ENCODE measurements around the gene NELFB. TPM values are rescaled to one million over a fixed set of nuclear protein-coding genes. Genes with fewer than 3 reads are reported as not detected.

Gene NELFB
- total RNA-seq, 4 donors from 2014 or later: 45.0 to 54.2 (median 50.9) TPM

- 93% methylated on average over 4 of the region's 12 CpGs for WGBS
- TF ChIP-seq EP300 (IDR thresholded peaks at IDR 0.05): no peak
- TF ChIP-seq, protein P1, sequence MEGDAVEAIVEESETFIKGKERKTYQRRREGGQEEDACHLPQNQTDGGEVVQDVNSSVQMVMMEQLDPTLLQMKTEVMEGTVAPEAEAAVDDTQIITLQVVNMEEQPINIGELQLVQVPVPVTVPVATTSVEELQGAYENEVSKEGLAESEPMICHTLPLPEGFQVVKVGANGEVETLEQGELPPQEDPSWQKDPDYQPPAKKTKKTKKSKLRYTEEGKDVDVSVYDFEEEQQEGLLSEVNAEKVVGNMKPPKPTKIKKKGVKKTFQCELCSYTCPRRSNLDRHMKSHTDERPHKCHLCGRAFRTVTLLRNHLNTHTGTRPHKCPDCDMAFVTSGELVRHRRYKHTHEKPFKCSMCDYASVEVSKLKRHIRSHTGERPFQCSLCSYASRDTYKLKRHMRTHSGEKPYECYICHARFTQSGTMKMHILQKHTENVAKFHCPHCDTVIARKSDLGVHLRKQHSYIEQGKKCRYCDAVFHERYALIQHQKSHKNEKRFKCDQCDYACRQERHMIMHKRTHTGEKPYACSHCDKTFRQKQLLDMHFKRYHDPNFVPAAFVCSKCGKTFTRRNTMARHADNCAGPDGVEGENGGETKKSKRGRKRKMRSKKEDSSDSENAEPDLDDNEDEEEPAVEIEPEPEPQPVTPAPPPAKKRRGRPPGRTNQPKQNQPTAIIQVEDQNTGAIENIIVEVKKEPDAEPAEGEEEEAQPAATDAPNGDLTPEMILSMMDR (IDR thresholded peaks at IDR 0.05): no peak
- H3K27ac ChIP-seq: peak overlapping the region; percentile 80
These were observed 36.3 kb upstream of the NELFB start for GRCh38 chr9:137218754-137219271.

DNA sequence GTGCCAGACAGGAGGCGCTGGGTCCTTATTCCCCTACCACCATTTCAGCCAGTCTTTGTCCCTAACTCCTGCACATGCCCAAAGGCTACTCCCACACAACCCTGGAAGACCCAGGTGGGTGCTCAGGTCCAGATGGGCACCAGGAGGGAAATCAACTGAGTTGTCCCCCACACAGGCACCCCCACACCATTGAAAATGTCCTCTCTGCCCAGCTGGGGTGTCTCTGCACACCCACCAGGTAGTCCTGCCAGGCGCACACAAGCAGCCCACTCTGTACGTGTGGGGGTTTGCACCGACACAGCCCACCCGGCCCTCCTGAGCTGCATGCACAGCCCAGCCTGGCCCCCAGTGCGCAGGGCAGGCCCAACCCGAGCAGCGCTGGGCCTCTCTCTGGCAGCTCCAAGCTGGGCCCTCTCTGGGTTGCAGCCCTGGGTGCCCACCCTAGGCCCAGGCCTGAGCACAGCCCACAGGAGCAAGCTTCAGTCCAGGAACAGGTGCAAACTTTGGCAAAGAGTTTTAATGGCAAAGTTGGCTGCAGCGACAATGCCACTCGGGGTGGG is 35.3 kb upstream of the NELFB start:
- no peak for DNase-seq (ENCODE audit: low spot score in 2 of 2)
- H3K27ac ChIP-seq: no peak overlapping the region
- H3K4me1 ChIP-seq: peaks cover 53% of the 10 kb centered on the region
- H3K9me3 ChIP-seq: no peaks in the 10 kb centered on the region
- 94% methylated on average over 3 of the region's 10 CpGs for WGBS
- peaks cover 4% of the 10 kb centered on the region for H3K36me3 ChIP-seq
- no peak overlapping the region for H3K4me3 ChIP-seq
- TF ChIP-seq EP300 (IDR thresholded peaks at IDR 0.05): no peak
- TF ChIP-seq POLR2A (IDR thresholded peaks at IDR 0.05): no peak
- TF ChIP-seq, protein P1 (IDR thresholded peaks at IDR 0.05): no peak
- no peak for TF ChIP-seq POLR2AphosphoS5 (IDR thresholded peaks at IDR 0.05)
- H3K27me3 ChIP-seq: no peaks in the 10 kb centered on the region

More at GRCh38 chr9:137218754-137219271, 36.3 kb upstream of the NELFB start:
- Histone ChIP-seq H3K9me3 (no peaks in the 10 kb centered on the region), H3K36me3 (peaks cover 10% of the 10 kb centered on the region), H3K4me3 (peak overlapping the region; percentile 40), H3K27me3 (no peaks in the 10 kb centered on the region), H3K4me1 (peaks cover 43% of the 10 kb centered on the region)
- DNase-seq (ENCODE audit: low spot score in 2 of 2): no peak

DNA sequence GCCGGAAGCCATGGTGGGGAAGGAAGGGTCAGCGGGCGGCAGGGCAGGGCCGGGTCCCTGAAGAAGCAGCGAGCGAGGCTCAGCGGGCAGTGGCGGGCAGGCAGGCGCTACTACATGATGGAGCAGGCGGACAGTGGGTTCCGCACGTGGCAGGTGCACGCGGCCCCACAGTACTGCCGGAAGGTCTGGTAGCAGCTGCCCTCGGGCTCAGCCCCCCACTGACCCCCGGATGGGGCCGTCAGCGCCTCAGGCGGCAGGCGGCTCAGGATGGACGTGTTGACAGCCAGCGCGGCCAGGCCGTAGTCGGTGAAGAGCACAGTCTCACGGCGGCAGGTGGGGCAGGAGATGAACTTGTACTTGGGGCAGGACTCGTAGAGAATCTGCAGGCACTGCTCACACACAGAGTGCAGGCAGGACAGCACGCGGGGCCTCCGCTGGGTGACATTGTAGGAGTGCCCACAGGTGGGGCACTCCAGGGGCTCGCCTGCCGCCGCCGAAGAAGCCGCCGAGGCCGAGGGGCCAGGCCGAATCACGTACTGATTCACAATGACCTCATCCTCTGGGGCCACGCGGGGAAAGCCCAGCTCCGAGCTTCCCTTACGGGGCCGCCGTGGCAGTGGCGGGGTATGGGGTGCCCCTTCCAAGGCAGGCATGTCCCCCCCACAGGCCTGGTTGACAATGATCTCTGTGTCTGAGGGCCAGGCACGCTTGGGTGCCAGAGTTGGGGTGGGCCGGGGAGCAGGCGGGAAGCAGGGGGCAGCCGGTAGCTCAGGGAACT is 34.6 kb upstream of the NELFB start:
- H3K36me3 ChIP-seq: no peaks in the 10 kb centered on the region
- H3K4me3 ChIP-seq: no peak overlapping the region
- H3K9me3 ChIP-seq: no peaks in the 10 kb centered on the region
- H3K4me1 ChIP-seq: peaks cover 58% of the 10 kb centered on the region
- TF ChIP-seq POLR2A (IDR thresholded peaks at IDR 0.05) (no peak), EP300 (IDR thresholded peaks at IDR 0.05) (no peak), POLR2AphosphoS5 (IDR thresholded peaks at IDR 0.05) (no peak)
- TF ChIP-seq, protein P1 (IDR thresholded peaks at IDR 0.05): no peak
- H3K27me3 ChIP-seq: no peaks in the 10 kb centered on the region
- WGBS: 94% methylated on average over 14 of the region's 52 CpGs
- no peak overlapping the region for H3K27ac ChIP-seq
- DNase-seq (ENCODE audit: low spot score in 2 of 2): no peak

DNA sequence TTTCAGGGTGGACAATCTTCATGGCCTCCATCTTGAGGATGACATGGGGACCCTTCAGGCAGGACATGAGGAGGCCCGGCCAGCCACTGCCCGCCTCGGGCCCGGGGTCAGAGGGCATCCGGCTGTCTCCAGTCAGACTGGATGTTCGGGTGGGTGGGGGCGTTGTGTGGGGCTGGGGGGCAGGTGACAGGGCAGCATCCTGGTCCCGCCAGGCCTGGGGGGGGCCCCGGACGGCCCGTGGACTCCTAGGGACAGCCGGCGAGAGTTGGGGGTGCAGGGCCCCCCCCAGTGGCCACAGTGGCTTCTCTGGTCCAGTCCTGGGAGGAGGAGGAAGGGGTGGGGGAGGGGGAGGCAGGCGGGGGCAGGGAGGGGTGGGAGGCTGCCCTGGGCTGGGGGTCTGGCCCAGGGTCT is 34.0 kb upstream of the NELFB start:
- Histone ChIP-seq H3K4me1 (peaks cover 64% of the 10 kb centered on the region), H3K4me3 (no peak overlapping the region), H3K9me3 (no peaks in the 10 kb centered on the region), H3K27me3 (no peaks in the 10 kb centered on the region), H3K36me3 (no peaks in the 10 kb centered on the region), H3K27ac (no peak overlapping the region)
- TF ChIP-seq POLR2AphosphoS5 (IDR thresholded peaks at IDR 0.05) (no peak), POLR2A (IDR thresholded peaks at IDR 0.05) (no peak), EP300 (IDR thresholded peaks at IDR 0.05) (no peak)
- TF ChIP-seq, protein P1 (IDR thresholded peaks at IDR 0.05): no peak
- DNase-seq (ENCODE audit: low spot score in 2 of 2): no peak
- no CpG with 5 or more reads among the region's 14 CpGs for WGBS

DNA sequence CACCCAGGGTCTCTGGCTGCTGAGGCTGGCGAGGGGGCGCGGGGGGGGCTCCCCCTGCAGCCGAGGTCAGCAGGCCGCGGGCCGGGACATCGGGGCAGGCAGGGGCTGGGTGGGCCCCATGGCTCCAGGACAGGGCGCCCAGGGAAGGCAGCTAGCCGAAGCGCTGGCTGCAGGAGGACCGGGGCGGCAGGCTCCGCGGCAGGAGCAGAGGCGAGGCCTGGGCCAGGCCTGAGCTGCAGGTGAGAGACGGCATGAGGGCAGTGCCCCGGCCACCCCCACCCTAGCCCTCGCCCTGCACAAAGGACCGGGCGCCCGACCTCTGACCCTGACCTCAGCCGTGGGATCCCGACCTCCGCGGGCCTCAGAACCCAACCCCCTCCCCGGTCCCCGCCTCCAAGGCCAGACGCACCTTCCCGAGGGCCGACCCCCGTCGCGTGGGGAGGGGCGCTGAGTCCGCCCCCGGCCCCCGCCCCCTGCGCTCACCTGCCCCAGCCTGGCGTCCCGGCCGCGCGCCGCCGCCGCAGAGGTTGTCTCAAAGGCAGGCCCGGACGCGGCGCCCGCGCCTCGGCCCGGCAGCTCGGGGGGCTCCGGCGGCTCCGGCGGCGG is 33.5 kb upstream of the NELFB start:
- Histone ChIP-seq H3K27me3 (no peaks in the 10 kb centered on the region), H3K36me3 (no peaks in the 10 kb centered on the region), H3K9me3 (no peaks in the 10 kb centered on the region), H3K27ac (peak overlapping the region; percentile 60), H3K4me3 (peak overlapping the region; percentile 63), H3K4me1 (peaks cover 66% of the 10 kb centered on the region)
- TF ChIP-seq POLR2A (IDR thresholded peaks at IDR 0.05) (no peak), POLR2AphosphoS5 (IDR thresholded peaks at IDR 0.05) (no peak), EP300 (IDR thresholded peaks at IDR 0.05) (no peak)
- TF ChIP-seq, protein P1 (IDR thresholded peaks at IDR 0.05): no peak
- no CpG with 5 or more reads among the region's 61 CpGs for WGBS
- no peak for DNase-seq (ENCODE audit: low spot score in 2 of 2)

Measured in suprapubic skin (tissue), 4 donors.